ENCODE measurements around the gene POU3F1. TPM values are rescaled to one million over a fixed set of nuclear protein-coding genes. Genes with fewer than 3 reads are reported as not detected.
"Not testable (repeated sequence)": the region's sequence is repeated elsewhere in the genome, so short reads cannot be mapped to it uniquely, and the experiment has no call there.

Gene POU3F1
- total RNA-seq, 1 donor: under 0.01 TPM

DNA sequence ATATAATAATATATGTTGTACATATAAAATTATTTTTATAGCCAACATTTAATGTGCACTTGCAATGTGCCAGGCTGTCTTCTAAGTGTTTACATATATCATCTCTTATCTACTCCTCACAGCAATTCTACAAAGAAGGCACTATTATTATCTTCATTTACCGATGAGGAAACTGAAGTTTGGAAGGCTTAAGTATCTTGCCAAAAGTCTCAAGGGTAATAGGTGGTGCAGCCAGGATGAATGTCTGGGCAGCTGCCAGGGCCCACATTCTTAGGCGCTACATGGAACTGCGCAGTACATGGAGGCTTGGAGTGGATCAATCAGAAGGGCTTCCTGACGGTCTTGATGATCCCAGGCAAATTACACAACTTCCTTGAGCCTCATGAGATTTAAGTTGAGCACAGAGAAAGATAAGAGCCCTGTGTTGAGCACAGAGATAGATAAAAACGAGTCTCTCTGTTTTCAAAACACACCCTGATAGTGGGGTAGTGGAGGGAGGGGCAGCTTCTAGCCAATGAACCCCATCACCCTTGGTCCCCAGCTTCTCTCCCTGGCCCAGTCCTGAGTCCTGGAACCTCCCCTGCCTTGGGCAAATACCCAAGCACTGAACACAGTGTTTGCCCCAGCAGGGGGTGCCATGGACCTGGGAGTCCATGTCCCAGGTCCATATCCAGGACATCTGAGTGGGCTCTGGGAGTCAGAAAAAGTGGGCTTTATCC, 9.2 kb downstream of the POU3F1 start:
- H3K36me3 ChIP-seq (ENCODE audit: insufficient read depth, low read length): no peaks in the 10 kb centered on the region
- no peak overlapping the region for H3K4me2 ChIP-seq (ENCODE audit: insufficient read depth, low read length)
- no peaks in the 10 kb centered on the region for H3K79me2 ChIP-seq (ENCODE audit: insufficient read depth, low read length)
- TF ChIP-seq, protein P1, sequence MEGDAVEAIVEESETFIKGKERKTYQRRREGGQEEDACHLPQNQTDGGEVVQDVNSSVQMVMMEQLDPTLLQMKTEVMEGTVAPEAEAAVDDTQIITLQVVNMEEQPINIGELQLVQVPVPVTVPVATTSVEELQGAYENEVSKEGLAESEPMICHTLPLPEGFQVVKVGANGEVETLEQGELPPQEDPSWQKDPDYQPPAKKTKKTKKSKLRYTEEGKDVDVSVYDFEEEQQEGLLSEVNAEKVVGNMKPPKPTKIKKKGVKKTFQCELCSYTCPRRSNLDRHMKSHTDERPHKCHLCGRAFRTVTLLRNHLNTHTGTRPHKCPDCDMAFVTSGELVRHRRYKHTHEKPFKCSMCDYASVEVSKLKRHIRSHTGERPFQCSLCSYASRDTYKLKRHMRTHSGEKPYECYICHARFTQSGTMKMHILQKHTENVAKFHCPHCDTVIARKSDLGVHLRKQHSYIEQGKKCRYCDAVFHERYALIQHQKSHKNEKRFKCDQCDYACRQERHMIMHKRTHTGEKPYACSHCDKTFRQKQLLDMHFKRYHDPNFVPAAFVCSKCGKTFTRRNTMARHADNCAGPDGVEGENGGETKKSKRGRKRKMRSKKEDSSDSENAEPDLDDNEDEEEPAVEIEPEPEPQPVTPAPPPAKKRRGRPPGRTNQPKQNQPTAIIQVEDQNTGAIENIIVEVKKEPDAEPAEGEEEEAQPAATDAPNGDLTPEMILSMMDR (IDR thresholded peaks at IDR 0.05; ENCODE audit: extremely low read depth, low read depth, low read length): peak; percentile 35
- H3K4me1 ChIP-seq (ENCODE audit: insufficient read depth, low read length): peaks cover 10% of the 10 kb centered on the region
- no peak overlapping the region for H3K27ac ChIP-seq (ENCODE audit: low read depth, low read length)
- no peak overlapping the region for H2AFZ ChIP-seq (ENCODE audit: low read length)
- peaks cover 19% of the 10 kb centered on the region for H3K27me3 ChIP-seq (ENCODE audit: insufficient read depth, low read length)
- DNase-seq (ENCODE audit: insufficient read length, low spot score, missing footprints): peak; percentile 80
- H3K4me3 ChIP-seq (ENCODE audit: insufficient read depth, low read length): no peak overlapping the region
- no peaks in the 10 kb centered on the region for H3K9me3 ChIP-seq (ENCODE audit: low read depth, low read length)
- H4K20me1 ChIP-seq (ENCODE audit: insufficient read depth, low read length): peaks cover 5% of the 10 kb centered on the region

DNA sequence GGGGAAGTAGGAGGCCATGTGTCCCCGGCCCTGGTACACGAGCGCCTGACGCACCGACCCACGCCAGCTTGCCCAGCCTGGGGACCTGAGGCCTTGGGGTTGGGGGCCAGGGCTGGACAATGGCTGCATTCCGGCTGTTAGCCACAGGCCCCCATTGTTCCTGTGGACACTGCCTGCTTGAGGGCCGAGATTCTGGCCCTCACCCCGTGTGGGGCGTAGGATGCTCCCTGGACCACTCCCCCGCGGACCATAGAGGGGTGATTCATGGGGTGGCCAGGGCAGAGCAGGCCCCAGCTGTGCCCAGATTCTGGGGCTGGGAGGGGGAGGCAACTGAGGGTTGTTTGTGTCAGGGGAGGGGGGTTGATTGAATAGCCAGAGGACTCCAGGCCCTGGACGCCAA, 11.7 kb downstream of the POU3F1 start:
- no peaks in the 10 kb centered on the region for H3K79me2 ChIP-seq (ENCODE audit: insufficient read depth, low read length)
- H4K20me1 ChIP-seq (ENCODE audit: insufficient read depth, low read length): peaks cover 5% of the 10 kb centered on the region
- DNase-seq (ENCODE audit: insufficient read length, low spot score, missing footprints): peak; percentile 80
- no peak overlapping the region for H3K4me2 ChIP-seq (ENCODE audit: insufficient read depth, low read length)
- H2AFZ ChIP-seq (ENCODE audit: low read length): no peak overlapping the region
- H3K4me1 ChIP-seq (ENCODE audit: insufficient read depth, low read length): peaks cover 18% of the 10 kb centered on the region
- no peaks in the 10 kb centered on the region for H3K27me3 ChIP-seq (ENCODE audit: insufficient read depth, low read length)
- no peaks in the 10 kb centered on the region for H3K36me3 ChIP-seq (ENCODE audit: insufficient read depth, low read length)
- no peak overlapping the region for H3K4me3 ChIP-seq (ENCODE audit: insufficient read depth, low read length)
- no peak overlapping the region for H3K27ac ChIP-seq (ENCODE audit: low read depth, low read length)
- TF ChIP-seq, protein P1 (IDR thresholded peaks at IDR 0.05; ENCODE audit: extremely low read depth, low read depth, low read length): no peak
- H3K9me3 ChIP-seq (ENCODE audit: low read depth, low read length): no peaks in the 10 kb centered on the region

DNA sequence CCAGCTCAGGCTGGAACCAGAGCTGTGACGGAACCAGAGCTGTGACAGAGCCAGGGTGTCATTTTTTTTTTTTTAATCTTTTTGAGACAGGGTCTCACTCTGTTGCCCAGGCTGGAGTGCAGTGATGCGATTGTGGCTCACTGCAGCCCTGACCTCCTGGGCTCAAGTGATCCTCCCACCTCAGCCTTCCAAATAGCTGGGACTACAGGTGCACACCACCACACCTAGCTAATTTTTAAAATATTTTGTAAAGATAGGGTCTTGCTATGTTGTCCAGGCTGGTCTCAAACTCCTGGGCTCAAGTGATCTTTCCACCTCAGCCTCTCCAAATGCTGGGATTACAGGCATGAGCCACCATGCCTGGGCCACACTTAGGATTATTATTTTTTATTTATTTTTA, 13.6 kb downstream of the POU3F1 start:
- not testable (repeated sequence) for H3K27me3 ChIP-seq (ENCODE audit: insufficient read depth, low read length); H3K4me2 ChIP-seq (ENCODE audit: insufficient read depth, low read length); DNase-seq (ENCODE audit: insufficient read length, low spot score, missing footprints); H3K4me3 ChIP-seq (ENCODE audit: insufficient read depth, low read length); H3K79me2 ChIP-seq (ENCODE audit: insufficient read depth, low read length); H2AFZ ChIP-seq (ENCODE audit: low read length); H3K9me3 ChIP-seq (ENCODE audit: low read depth, low read length); H3K36me3 ChIP-seq (ENCODE audit: insufficient read depth, low read length); H4K20me1 ChIP-seq (ENCODE audit: insufficient read depth, low read length); H3K27ac ChIP-seq (ENCODE audit: low read depth, low read length)
- H3K4me1 ChIP-seq (ENCODE audit: insufficient read depth, low read length): peaks cover 27% of the 10 kb centered on the region

DNA sequence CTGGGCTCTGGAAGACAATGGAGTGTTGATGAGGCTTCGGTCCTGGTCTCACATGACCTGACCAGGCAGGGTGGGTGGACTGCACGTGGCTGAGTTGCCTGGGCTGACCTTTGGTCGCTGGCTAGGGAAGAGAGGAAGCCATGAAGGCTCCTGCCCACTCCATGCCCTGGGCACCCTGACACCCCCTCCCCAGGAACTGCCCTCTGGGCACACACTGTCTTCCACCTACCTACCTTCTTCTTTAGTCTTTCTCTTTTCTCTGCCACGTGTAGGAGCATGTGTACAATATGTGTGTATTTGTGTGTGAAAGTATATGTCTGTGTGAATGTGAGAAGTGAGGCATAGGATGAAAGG, 15.1 kb downstream of the POU3F1 start:
- Histone ChIP-seq H3K4me1 (ENCODE audit: insufficient read depth, low read length) (peaks cover 29% of the 10 kb centered on the region), H3K4me2 (ENCODE audit: insufficient read depth, low read length) (no peak overlapping the region), H2AFZ (ENCODE audit: low read length) (no peak overlapping the region), H3K27ac (ENCODE audit: low read depth, low read length) (no peak overlapping the region), H3K27me3 (ENCODE audit: insufficient read depth, low read length) (no peaks in the 10 kb centered on the region), H3K36me3 (ENCODE audit: insufficient read depth, low read length) (no peaks in the 10 kb centered on the region), H3K79me2 (ENCODE audit: insufficient read depth, low read length) (no peaks in the 10 kb centered on the region), H4K20me1 (ENCODE audit: insufficient read depth, low read length) (peaks cover 6% of the 10 kb centered on the region), H3K9me3 (ENCODE audit: low read depth, low read length) (no peaks in the 10 kb centered on the region), H3K4me3 (ENCODE audit: insufficient read depth, low read length) (no peak overlapping the region)
- TF ChIP-seq, protein P1 (IDR thresholded peaks at IDR 0.05; ENCODE audit: extremely low read depth, low read depth, low read length): no peak
- DNase-seq (ENCODE audit: insufficient read length, low spot score, missing footprints): peak; percentile 49

Data from osteoblast (primary cell).